Ovary (tissue), 3 donors: Measurements from ENCODE around the gene BRIX1.

Experiments used
- POLR2A ChIP-seq: fragments of 450-650 bp; IDR thresholded peaks from one replicate; pipeline ENCODE4 v1.6.1; 2017; ENCODE audit warnings: antibody characterized with exemption, mild to moderate bottlenecking, moderate library complexity
- TF ChIP-seq, protein P1 (sequence below), 3 donors: fragments of 450-650 bp in 2 of 3; fragments of 200-600 bp in 1 of 3; IDR thresholded peaks; one replicate each; pipeline versions ENCODE4 v1.5.1 to v1.8.0; 2016 to 2022; ENCODE audit warnings: antibody characterized with exemption in 3 of 3, mild to moderate bottlenecking in 1 of 3
- donor health status: DM: no; HTN: no; CAD: no.

DNA sequence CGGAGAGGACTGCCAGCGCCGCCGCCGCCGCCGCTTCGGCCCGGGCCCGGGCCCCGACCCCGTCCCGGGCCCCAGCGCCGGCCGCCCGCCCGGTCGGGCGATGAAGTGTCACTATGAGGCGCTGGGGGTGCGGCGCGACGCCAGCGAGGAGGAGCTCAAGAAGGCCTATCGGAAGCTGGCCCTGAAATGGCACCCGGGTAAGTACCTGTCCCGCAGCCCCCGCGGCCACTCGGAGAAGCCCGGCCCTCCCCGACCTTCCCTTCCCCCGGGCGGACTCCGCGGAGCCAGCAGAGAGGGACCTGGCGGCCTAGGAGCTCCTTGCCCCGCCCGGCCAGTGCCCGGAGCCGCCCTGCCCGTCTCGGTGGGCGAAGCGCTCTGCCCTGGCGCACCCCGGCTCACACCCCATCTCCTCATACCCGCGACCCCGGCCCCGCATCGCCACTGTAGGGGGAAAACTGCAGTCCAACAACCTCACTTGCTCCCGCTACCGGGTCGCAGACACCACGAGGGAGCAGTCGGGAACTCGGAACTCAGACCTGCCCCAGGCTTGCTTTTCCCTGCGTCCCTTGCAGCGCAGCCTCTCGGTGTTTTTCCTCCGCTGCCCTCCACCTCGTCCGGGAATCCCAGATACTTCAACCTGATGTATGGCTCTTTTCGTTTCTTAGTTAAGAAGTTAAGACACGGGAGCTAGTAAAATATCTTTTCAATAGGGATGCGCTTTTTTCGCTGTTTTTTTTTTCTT, 14.4 kb downstream of the BRIX1 start:
- TF ChIP-seq, protein P1, sequence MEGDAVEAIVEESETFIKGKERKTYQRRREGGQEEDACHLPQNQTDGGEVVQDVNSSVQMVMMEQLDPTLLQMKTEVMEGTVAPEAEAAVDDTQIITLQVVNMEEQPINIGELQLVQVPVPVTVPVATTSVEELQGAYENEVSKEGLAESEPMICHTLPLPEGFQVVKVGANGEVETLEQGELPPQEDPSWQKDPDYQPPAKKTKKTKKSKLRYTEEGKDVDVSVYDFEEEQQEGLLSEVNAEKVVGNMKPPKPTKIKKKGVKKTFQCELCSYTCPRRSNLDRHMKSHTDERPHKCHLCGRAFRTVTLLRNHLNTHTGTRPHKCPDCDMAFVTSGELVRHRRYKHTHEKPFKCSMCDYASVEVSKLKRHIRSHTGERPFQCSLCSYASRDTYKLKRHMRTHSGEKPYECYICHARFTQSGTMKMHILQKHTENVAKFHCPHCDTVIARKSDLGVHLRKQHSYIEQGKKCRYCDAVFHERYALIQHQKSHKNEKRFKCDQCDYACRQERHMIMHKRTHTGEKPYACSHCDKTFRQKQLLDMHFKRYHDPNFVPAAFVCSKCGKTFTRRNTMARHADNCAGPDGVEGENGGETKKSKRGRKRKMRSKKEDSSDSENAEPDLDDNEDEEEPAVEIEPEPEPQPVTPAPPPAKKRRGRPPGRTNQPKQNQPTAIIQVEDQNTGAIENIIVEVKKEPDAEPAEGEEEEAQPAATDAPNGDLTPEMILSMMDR (IDR thresholded peaks at IDR 0.05): peak in 1 of 3 donors; percentile 11
- peak; percentile 8 for TF ChIP-seq POLR2A
